HepG2 (cell line): ENCODE results near the gene RUSF1. TPM values are rescaled to one million over a fixed set of nuclear protein-coding genes. Genes with fewer than 3 reads are reported as not detected.

Experiments
- ATF7-NPFF ChIP-seq: sonication (generic); formaldehyde crosslinking; IDR thresholded peaks from 2 replicates; pipeline ENCODE4 v1.8.1; 2023; ENCODE audit warnings: mild to moderate bottlenecking, low read depth, missing genetic modification reagents, moderate library complexity
- GABPB1 ChIP-seq: IDR thresholded peaks from 2 replicates; pipeline ENCODE4 v1.6.1; 2016; ENCODE audit warnings: mild to moderate bottlenecking, missing genetic modification reagents, moderate library complexity, missing compliant biosample characterization
- REPIN1 ChIP-seq: sonication (generic); formaldehyde crosslinking; IDR thresholded peaks from 2 replicates; pipeline ENCODE4 v1.8.0; 2022; ENCODE audit warnings: missing genetic modification reagents, low read depth, mild to moderate bottlenecking, borderline replicate concordance
- ZKSCAN5 ChIP-seq: sonication (generic); formaldehyde crosslinking; IDR thresholded peaks from 2 replicates; pipeline ENCODE4 v1.5.1; 2020; ENCODE audit warnings: mild to moderate bottlenecking, missing genetic modification reagents
- ZNF180 ChIP-seq: sonication (generic); formaldehyde crosslinking; IDR thresholded peaks from 2 replicates; pipeline ENCODE4 v1.4.0; 2020; ENCODE audit warnings: low read depth, missing genetic modification reagents, borderline replicate concordance
- ZNF225 ChIP-seq: sonication (generic); formaldehyde crosslinking; IDR thresholded peaks from 2 replicates; pipeline ENCODE4 v1.4.0; 2020; ENCODE audit warnings: mild to moderate bottlenecking, missing genetic modification reagents
- ZNF24 ChIP-seq: fragments of 450-650 bp; IDR thresholded peaks from 2 replicates; pipeline ENCODE4 v1.6.1; 2017; ENCODE audit warnings: antibody characterized with exemption, mild to moderate bottlenecking
- polyA plus RNA-seq, 8 experiments: library from polyadenylated mRNA; depleted of rRNA in 3 of 8; stranded (reverse) in 7 of 8; unstranded in 1 of 8; fragments of >200 nt; fragmentation: Illumina TruSeq in 4 of 8; extraction: Trizol in 4 of 8; gene quantifications; 2 replicates each; pipeline versions ENCODE4 v1.2.1 to v1.2.3, GENCODE V29; 2011 to 2016; ENCODE audit warnings: low read depth in 4 of 8, missing spikeins in 1 of 8, mixed read lengths in 1 of 8; ENCODE audit not compliant: insufficient read depth in 1 of 8
- total RNA-seq, 5 experiments: library from RNA; depleted of rRNA; stranded (reverse); fragments of >200 nt; fragmentation: Illumina TruSeq; extraction: Trizol; gene quantifications; 2 replicates each; pipeline ENCODE4 v1.2.3, GENCODE V29; 2016; ENCODE audit warnings: low read depth in 1 of 5
- TF ChIP-seq, protein P1 (sequence below): sonication (generic); formaldehyde crosslinking; IDR thresholded peaks from 2 replicates; pipeline ENCODE4 v1.8.0; 2022; ENCODE audit warnings: mild to moderate bottlenecking, missing genetic modification reagents, moderate library complexity
- TF ChIP-seq, protein P2 (sequence below): sonication (generic); formaldehyde crosslinking; IDR thresholded peaks from 2 replicates; pipeline ENCODE4 v1.5.0; 2020; ENCODE audit warnings: mild to moderate bottlenecking, missing genetic modification reagents
- TF ChIP-seq, protein P3 (sequence below): sonication (generic); formaldehyde crosslinking; IDR thresholded peaks from 2 replicates; pipeline ENCODE4 v1.5.0; 2020; ENCODE audit warnings: missing genetic modification reagents
- TF ChIP-seq, protein P4 (sequence below): sonication (generic); formaldehyde crosslinking; IDR thresholded peaks from 2 replicates; pipeline ENCODE4 v1.8.1; 2023; ENCODE audit warnings: missing genetic modification reagents, inconsistent platforms, borderline replicate concordance
- TF ChIP-seq, protein P5 (sequence below): IDR thresholded peaks from 2 replicates; pipeline ENCODE4 v1.6.1; 2016; ENCODE audit warnings: missing compliant biosample characterization, missing genetic modification reagents, borderline replicate concordance
- TF ChIP-seq, protein P6 (sequence below): sonication (generic); formaldehyde crosslinking; IDR thresholded peaks from 2 replicates; pipeline ENCODE4 v1.9.0; 2021; ENCODE audit warnings: missing genetic modification reagents, mild to moderate bottlenecking, borderline replicate concordance

The RUSF1 gene
- total and polyA plus RNA-seq, 2 of the 13 experiments (the other 11 are each of a cell fraction or from before 2014, with no cell fraction given): 40.8 to 50.2 TPM

DNA sequence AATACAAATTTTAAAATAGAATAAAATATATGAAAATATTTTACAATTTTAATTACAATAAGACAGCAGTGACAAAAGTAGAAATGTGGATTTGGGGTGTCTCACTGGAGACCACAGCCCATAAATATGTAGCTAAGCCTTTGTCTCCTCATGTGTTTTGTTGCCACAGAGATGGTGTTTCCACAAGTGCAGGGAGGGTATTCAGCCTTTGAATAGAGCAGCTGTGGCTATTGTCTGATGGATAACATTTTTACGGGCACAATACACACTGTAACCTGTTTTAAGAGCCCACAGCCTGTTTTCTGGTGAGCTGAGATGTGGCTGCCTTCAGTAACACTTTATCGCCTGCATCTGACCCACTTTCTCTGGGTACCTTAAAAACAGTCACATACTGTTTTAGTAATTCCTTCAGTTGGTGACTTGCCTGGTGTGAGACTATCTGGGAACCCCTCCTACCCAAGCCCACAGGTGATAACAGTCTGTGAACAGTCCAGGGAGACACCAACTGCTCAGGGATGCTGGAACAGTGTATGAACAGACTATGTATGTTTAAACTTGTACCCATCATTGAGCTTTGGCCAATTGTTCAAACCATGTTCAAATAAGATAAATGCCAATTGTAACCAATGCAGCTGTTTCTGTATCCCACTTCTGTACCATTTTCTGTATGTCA is 11.7 kb upstream of the RUSF1 start (continued):
- TF ChIP-seq, protein P1, sequence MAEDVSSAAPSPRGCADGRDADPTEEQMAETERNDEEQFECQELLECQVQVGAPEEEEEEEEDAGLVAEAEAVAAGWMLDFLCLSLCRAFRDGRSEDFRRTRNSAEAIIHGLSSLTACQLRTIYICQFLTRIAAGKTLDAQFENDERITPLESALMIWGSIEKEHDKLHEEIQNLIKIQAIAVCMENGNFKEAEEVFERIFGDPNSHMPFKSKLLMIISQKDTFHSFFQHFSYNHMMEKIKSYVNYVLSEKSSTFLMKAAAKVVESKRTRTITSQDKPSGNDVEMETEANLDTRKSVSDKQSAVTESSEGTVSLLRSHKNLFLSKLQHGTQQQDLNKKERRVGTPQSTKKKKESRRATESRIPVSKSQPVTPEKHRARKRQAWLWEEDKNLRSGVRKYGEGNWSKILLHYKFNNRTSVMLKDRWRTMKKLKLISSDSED (CRISPR knock-in tag): no peak
- no peak for TF ChIP-seq ATF7-NPFF (CRISPR knock-in tag)
- no peak for TF ChIP-seq GABPB1
- TF ChIP-seq, protein P2, sequence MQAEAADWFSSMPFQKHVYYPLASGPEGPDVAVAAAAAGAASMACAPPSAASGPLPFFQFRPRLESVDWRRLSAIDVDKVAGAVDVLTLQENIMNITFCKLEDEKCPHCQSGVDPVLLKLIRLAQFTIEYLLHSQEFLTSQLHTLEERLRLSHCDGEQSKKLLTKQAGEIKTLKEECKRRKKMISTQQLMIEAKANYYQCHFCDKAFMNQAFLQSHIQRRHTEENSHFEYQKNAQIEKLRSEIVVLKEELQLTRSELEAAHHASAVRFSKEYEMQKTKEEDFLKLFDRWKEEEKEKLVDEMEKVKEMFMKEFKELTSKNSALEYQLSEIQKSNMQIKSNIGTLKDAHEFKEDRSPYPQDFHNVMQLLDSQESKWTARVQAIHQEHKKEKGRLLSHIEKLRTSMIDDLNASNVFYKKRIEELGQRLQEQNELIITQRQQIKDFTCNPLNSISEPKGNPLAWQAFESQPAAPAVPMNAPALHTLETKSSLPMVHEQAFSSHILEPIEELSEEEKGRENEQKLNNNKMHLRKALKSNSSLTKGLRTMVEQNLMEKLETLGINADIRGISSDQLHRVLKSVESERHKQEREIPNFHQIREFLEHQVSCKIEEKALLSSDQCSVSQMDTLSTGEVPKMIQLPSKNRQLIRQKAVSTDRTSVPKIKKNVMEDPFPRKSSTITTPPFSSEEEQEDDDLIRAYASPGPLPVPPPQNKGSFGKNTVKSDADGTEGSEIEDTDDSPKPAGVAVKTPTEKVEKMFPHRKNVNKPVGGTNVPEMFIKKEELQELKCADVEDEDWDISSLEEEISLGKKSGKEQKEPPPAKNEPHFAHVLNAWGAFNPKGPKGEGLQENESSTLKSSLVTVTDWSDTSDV (CRISPR knock-in tag): no peak
- TF ChIP-seq ZNF24: no peak
- no peak for TF ChIP-seq ZNF225
- TF ChIP-seq, protein P3, sequence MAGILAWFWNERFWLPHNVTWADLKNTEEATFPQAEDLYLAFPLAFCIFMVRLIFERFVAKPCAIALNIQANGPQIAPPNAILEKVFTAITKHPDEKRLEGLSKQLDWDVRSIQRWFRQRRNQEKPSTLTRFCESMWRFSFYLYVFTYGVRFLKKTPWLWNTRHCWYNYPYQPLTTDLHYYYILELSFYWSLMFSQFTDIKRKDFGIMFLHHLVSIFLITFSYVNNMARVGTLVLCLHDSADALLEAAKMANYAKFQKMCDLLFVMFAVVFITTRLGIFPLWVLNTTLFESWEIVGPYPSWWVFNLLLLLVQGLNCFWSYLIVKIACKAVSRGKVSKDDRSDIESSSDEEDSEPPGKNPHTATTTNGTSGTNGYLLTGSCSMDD (CRISPR knock-in tag): no peak
- TF ChIP-seq, protein P4, sequence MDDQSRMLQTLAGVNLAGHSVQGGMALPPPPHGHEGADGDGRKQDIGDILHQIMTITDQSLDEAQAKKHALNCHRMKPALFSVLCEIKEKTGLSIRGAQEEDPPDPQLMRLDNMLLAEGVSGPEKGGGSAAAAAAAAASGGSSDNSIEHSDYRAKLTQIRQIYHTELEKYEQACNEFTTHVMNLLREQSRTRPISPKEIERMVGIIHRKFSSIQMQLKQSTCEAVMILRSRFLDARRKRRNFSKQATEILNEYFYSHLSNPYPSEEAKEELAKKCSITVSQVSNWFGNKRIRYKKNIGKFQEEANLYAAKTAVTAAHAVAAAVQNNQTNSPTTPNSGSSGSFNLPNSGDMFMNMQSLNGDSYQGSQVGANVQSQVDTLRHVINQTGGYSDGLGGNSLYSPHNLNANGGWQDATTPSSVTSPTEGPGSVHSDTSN (CRISPR knock-in tag): no peak
- TF ChIP-seq REPIN1 (CRISPR knock-in tag): no peak
- no peak for TF ChIP-seq ZNF180 (CRISPR knock-in tag)
- TF ChIP-seq, protein P5, sequence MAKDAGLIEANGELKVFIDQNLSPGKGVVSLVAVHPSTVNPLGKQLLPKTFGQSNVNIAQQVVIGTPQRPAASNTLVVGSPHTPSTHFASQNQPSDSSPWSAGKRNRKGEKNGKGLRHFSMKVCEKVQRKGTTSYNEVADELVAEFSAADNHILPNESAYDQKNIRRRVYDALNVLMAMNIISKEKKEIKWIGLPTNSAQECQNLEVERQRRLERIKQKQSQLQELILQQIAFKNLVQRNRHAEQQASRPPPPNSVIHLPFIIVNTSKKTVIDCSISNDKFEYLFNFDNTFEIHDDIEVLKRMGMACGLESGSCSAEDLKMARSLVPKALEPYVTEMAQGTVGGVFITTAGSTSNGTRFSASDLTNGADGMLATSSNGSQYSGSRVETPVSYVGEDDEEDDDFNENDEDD (CRISPR knock-in tag): no peak
- TF ChIP-seq ZKSCAN5: no peak
- TF ChIP-seq, protein P6, sequence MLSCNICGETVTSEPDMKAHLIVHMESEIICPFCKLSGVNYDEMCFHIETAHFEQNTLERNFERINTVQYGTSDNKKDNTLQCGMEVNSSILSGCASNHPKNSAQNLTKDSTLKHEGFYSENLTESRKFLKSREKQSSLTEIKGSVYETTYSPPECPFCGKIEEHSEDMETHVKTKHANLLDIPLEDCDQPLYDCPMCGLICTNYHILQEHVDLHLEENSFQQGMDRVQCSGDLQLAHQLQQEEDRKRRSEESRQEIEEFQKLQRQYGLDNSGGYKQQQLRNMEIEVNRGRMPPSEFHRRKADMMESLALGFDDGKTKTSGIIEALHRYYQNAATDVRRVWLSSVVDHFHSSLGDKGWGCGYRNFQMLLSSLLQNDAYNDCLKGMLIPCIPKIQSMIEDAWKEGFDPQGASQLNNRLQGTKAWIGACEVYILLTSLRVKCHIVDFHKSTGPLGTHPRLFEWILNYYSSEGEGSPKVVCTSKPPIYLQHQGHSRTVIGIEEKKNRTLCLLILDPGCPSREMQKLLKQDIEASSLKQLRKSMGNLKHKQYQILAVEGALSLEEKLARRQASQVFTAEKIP (CRISPR knock-in tag): no peak
